ENCODE results near the gene BRME1. TPM values are rescaled to one million over a fixed set of nuclear protein-coding genes. Genes with fewer than 3 reads are reported as not detected.

The BRME1 gene
- total RNA-seq, 1 experiment from 2014 or later, result 6.7 TPM

DNA sequence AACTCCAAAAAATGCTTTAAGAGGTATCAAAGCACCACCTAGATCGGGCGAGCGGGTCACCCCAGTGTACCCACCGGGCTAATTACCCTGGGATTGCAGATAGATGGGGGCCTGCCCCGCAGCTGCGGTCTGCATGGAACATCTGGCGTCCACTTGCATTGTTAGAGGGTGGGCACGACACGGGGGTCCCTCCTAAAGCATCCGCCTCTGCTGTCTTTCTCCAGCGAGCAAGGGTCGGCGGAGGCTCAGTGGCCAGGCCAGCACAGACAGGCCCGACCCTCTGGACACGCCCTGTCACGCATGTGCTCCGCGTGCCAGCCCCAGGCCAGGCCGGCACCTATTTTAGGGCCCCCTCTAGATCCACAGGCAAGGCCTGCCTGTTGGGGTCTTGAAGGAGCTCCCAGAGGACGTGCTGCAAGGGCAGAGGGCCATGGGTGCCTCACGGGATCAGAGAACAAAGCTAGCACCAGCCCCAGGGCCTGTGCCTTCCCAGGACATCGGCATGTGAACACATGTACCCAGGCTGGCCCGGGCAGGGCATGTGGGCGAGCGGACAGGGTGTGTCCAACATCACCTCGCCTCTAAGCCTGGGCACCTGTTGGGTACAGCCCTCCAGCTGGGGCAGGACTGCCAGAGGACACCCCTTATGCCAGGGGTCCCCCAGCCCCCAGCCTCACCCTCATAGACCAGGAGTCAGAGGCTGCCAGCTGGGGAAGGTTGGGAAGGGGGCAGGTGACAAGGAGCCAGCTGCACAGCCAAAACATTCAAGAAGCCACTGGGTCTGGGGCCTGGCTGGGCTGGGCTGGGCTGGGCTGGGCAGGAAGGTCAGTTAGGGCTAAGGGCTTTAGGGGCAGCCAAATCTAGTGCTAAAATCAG is 64.6 kb downstream of the BRME1 start:
- no peak overlapping the region for H2BK20ac ChIP-seq (ENCODE audit: low read depth, low read length, poor library complexity, severe bottlenecking)
- Mint-ChIP-seq H3K4me3 (peak overlapping the region; percentile 74 to 90), H3K27ac (no peak overlapping the region; a peak in 1 of 7 replicates), H3K9me3 (no peaks in the 10 kb centered on the region; a peak in 1 of 5 replicates), H3K27me3 (ENCODE audit: low read depth) (no peaks in the 10 kb centered on the region), H3K36me3 (ENCODE audit: insufficient read depth in 1 of 3, low read depth in 3 of 3) (no peaks in the 10 kb centered on the region; a peak in 1 of 7 replicates), H3K4me1 (peaks cover 22 to 44% of the 10 kb centered on the region in 2 experiments)
- H2AK5ac ChIP-seq (ENCODE audit: insufficient read length, low read length), result no peak overlapping the region
- H4K20me1 ChIP-seq (ENCODE audit: control insufficient read depth, insufficient read depth, insufficient read length), result no peaks in the 10 kb centered on the region
- H4K5ac ChIP-seq (ENCODE audit: insufficient read length, low read depth, low read length), result no peak overlapping the region
- no peak overlapping the region for H2BK5ac ChIP-seq (ENCODE audit: insufficient read length, low read length)
- no CpG with 5 or more reads among the region's 26 CpGs for WGBS (ENCODE audit: extremely low coverage, insufficient read length, low lambda C conversion rate)
- peaks cover 8% of the 10 kb centered on the region for H3K23me2 ChIP-seq (ENCODE audit: insufficient read length, low read depth, low read length, poor library complexity, severe bottlenecking)
- no peak for DNase-seq
- no peak overlapping the region for H3T11ph ChIP-seq (ENCODE audit: low read length)
- H4K8ac ChIP-seq (replicated peaks; ENCODE audit: insufficient read length, low read depth, low read length), result no peak overlapping the region
- no peak overlapping the region for H3K27ac ChIP-seq (ENCODE audit: insufficient read length, low read depth, low read length)
- H3K9ac ChIP-seq (ENCODE audit: extremely low read depth, insufficient read length, low read length), result no peak overlapping the region
- no peak overlapping the region for H3K56ac ChIP-seq (ENCODE audit: insufficient read length, low read depth, low read length)
- TF ChIP-seq CTCF (conservative IDR thresholded peaks at IDR 0.05), result no peak
- H2AFZ ChIP-seq (ENCODE audit: low read length), result no peak overlapping the region
- no peak overlapping the region for H2BK12ac ChIP-seq (ENCODE audit: insufficient read length, low read depth, low read length)
- peaks cover 2% of the 10 kb centered on the region; the same call in 1 of the 2 replicates for H3K4me1 ChIP-seq (ENCODE audit: insufficient read depth, low read length)
- H3K4ac ChIP-seq (ENCODE audit: low read depth, low read length), result no peak overlapping the region
- no peaks in the 10 kb centered on the region for H3K9me3 ChIP-seq (ENCODE audit: control insufficient read depth, low read depth, low read length)
- no peak overlapping the region for H3K23ac ChIP-seq (ENCODE audit: insufficient read length, low read depth, low read length)
- no peaks in the 10 kb centered on the region; the same call in 1 of the 2 replicates for H3K79me2 ChIP-seq (ENCODE audit: insufficient read depth, low read length)
- no peak overlapping the region for H2BK15ac ChIP-seq (ENCODE audit: low read depth, low read length)
- peak overlapping the region; percentile 51 for H3K4me2 ChIP-seq (ENCODE audit: insufficient read depth, insufficient read length, low read length)
- no peaks in the 10 kb centered on the region for H3K27me3 ChIP-seq (ENCODE audit: insufficient read depth, low read length)
- no peak overlapping the region for H2BK120ac ChIP-seq (ENCODE audit: low read depth, low read length, poor library complexity, severe bottlenecking)
- H3K79me1 ChIP-seq (ENCODE audit: insufficient read depth, low read depth, low read length, poor library complexity, severe bottlenecking), result no peaks in the 10 kb centered on the region
- H3K14ac ChIP-seq (ENCODE audit: insufficient read depth, low read length), result no peak overlapping the region; the same call in 1 of the 2 replicates
- no peak overlapping the region for H4K91ac ChIP-seq (ENCODE audit: insufficient read length, low read depth, low read length)
- H3K18ac ChIP-seq (ENCODE audit: insufficient read length, low read depth, low read length), result no peak overlapping the region
